Stimulated activated CD8-positive, alpha-beta memory T cell treated with anti-CD3 and anti-CD28 coated beads, Interleukin-15, amount 100 ng/mL, for 24 hours (primary cell): ENCODE data around the gene WDR33.

ENCODE experiments used
- DNase-seq: peaks from one replicate; pipeline ENCODE4 v3.0.0-alpha.2; 2020; ENCODE audit warnings: low read depth

Gene WDR33

DNA sequence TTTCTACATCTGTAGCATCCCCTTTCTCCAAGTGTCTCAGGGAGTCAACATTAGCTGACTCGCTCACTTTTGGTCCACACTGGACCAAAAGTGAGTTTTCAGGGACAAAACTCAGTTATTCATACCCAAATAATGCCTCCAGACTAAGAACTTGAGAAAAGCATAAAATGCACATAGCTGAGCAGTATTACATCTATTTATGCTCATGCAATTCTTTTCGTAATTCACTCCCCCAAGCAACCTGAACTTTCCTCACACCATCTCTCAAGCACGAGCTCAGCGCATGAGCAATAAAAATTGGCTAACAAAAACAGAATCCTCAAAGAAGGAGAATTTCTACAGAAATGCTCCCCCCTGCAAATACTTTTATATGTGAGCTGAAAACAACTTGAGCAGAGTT, 92.7 kb downstream of the WDR33 start:
- no peak for DNase-seq

GRCh38 chr2:127715778-127716449, 95.1 kb downstream of the WDR33 start:
- DNase-seq, result no peak

GRCh38 chr2:127713562-127713961, 97.4 kb downstream of the WDR33 start:
- no peak for DNase-seq

DNA sequence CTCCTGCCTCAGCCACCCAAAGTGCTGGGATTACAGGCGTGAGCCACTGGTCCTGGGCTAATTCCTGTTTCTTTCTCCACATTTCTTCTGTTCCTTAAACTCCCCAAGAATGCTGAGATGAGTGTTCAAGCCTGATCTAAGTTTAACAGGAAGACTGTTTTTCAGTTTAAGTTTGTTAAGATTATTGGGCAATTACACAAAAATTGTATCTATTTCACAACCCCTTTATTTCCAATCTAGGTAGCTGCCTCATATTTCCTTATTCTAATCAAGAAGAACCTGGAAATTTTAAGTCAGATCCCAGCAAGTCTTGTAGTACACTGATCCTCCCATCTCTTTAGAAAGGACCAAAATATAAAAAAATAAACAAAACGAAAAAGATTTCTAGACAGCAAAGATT, 98.0 kb downstream of the WDR33 start:
- DNase-seq, result no peak

- DNase-seq, result no peak
These were observed 101.6 kb downstream of the WDR33 start for GRCh38 chr2:127709336-127709735.

GRCh38 chr2:127707890-127708648, 102.9 kb downstream of the WDR33 start:
- no peak for DNase-seq

- no peak for DNase-seq
These were observed 104.6 kb downstream of the WDR33 start for GRCh38 chr2:127706215-127706990.

- DNase-seq, result no peak
These were observed 105.4 kb downstream of the WDR33 start for GRCh38 chr2:127705391-127706065.

DNA sequence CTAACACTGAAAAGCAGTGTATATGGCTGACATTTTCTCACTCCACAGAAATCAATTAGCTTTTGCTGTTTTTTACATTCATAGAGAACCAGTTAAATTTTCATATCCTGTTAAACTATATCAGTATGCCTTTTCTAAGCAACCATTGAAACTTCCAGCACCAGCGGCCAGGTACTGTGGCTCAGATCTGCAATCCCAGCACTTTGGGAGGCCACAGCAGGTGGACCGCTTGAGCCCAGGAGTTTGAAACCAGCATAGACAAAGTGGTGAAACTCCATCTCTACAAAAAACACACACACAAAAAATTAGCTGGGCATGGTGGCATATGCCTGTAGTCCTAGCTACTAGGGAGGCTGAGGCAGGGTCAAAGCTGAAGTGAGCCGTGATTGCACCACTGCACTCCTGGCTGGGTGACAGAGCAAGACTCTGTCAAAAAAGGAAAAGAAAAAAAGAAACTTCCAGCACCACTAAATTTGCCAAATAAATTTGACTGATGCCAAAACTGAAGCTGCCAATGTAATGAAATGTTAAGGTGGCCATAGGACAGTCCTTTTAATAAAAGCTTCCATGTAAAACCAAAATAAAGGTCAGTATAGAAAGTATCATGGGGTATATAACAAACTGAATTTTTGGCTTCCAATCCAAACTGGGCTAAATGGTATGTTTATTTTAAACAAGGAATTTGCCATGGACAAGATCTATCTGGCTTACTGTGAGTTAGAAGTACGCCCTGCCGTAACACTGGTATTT, 106.2 kb downstream of the WDR33 start:
- DNase-seq, result no peak

- DNase-seq, result no peak
These were observed 107.7 kb downstream of the WDR33 start for GRCh38 chr2:127703282-127703681.

DNA sequence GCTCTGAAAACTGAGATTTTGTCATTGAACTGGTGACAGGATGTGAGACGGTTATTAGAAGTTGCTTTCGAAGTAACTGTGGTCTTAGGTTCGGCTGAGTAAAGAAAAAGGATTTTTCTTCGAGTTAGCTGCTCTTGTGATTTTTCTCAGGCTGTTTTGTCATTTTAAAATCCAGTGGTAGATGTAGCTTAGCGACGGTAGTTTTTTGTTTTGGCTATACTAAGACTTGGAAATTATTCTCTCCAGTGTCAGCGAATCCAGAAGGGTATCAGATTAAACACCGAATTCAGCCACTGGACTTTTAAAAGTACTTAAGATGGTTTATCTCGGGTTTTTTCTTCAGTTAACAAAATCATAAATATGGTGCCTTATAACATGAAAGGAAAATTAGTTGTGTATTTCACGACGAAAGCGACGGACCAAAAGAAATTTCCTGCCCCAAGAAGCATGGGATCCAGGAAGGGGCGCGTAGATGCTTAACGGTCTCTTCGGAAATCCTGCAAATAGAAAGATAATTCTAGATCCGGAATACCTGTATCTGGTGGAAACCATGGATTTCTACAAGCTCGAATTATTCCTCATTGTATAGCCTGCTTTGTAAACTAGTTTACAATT, 108.5 kb downstream of the WDR33 start:
- DNase-seq, result no peak

GRCh38 chr2:127701651-127702394, 109.1 kb downstream of the WDR33 start:
- peak; percentile 55 for DNase-seq

GRCh38 chr2:127701193-127701650, 109.7 kb downstream of the WDR33 start, which contains the start of gene SFT2D3:
Gene SFT2D3 (plus strand): TSS chr2:127701497. CDS start chr2:127701529, 32 bp downstream.
- DNase-seq, result peak; percentile 77

GRCh38 chr2:127700527-127701192, 110.3 kb downstream of the WDR33 start:
- DNase-seq, result no peak

DNA sequence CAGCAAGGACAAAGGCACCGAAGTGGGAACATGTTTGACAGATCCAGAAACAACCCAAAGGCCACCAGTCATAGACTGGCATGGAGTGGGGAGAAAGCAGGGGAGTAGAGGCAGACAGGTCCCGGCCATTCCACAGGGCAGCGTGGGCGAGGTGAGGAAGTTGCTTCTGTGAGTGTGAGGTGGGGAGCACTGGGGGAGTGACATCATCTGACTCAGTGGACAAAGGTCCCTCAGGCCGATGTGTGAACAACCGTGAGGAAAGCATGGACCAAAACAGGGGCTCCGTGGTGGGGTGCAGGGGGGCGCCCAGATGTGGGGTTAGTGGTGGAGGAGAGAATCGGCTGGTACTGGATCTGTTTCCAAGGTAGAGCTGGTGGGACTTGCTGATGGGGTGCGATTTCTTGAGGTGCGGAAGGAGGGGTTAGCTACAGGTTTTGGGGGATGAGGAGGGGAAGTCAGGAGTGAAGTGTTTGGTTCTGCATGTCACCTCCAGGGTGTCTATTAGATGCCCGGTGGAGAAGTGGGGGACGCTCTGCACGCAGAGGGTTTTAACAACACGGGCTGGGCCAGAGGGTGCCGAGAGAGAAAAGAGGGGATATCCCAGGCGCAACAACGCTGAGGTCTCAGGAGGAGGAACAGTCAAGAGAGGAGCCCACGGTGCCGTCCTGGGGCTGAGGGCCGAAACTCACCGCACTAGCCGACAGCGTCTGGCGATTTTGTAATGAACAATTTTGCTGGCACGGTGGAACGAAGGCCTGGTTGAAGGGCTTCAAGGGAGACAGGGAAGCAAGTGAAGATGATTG, 112.2 kb downstream of the WDR33 start:
- DNase-seq, result no peak

DNA sequence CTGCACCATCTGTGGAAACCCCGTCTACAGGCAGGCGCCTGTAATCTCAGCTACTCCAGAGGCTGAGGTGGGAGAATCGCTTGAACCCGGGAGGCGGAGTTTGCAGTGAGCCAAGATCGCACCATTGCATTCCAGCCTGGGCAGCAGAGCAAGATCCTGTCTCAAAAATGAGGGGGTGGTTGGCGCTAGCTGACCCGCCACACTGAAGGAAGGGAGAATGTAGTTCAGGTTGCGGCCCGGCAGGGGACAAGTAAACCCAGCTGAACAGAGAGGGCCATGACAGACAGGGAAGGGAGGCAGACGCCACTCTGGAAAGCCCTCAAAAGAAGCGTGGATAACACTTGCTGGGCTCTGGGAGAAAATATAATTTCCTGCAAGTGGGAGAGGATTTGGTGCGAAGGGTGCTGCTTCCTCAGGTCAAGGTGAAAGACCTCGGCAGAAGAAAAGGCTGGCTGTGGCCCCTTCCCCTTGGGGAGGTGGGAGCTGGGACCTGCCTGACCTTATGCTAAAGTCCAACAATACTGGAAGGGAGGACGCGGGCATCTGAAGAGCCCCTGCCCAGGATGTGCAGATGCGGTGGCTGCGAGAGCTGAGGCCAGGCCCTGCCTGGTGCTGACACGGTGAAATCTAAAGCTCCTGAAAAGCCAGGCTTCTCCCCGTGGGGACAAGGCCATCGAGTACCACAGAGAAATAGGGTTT, 113.3 kb downstream of the WDR33 start:
- DNase-seq, result no peak

DNA sequence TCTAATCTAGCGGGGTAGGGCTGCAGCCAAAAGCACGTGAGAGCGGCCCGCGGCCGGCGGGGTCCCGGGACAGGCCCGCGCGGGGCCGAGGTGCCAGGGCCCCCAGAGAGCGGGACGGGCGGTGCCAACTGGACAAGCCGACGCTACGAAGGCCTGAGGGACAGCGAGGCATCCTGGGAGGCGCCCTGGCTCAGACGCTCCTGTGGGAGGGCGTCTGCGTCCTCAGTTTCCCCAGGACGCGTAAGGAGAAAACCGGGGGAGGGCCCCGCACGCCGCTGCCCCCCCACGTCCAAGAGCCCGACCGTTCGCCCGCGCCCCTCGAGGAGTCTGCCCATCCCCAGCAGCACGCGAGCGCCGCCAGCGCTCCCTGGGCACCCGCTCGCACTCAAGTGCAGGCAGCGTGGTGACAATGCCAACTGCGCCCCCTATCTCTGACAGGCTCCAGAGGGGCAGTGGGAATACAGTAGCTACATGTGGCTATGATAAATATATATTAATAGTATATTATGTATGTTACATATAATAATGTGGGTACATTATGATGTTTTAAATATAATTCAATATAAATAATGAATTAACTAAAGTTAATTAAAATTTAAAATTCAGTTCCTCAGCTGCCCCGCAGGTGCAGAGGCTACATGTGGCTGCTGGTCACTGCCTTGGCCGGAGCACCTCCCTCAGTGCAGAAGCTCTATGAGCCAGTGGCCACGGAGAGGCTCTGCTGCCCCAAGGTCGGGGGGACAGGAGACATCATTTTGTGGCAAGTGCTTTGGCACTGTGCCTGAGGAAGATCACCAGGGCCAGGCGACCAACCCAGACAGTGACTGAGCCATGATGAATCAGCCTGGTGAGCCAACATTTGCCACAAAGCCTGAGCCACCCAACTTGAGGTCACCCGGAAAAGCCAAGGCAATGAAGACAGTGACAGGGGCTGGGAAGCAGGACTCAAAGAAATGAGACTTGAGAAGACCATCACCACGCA, 115.2 kb downstream of the WDR33 start:
- DNase-seq, result no peak
